ENCODE results near the gene SEMA4D.

GRCh38 chr9:89342213-89342612 lies 155.7 kb downstream of the SEMA4D start:
- no peak for TF ChIP-seq POLR2A (IDR thresholded peaks at IDR 0.05)
- no peak for TF ChIP-seq POLR2AphosphoS5 (IDR thresholded peaks at IDR 0.05)
- TF ChIP-seq CTCF (IDR thresholded peaks at IDR 0.05) = no peak
